ENCODE measurements around the gene RNU6-9.

GRCh38 chr19:940591-941291 lies 47.5 kb downstream of the RNU6-9 start:
- TF ChIP-seq EZH2 (IDR thresholded peaks at IDR 0.05; ENCODE audit: borderline replicate concordance, low read depth, low read length, severe bottlenecking) = no peak
- TF ChIP-seq CTCF (IDR thresholded peaks at IDR 0.05; ENCODE audit: borderline replicate concordance, extremely low read depth, low read length, poor library complexity, severe bottlenecking) = no peak

Measured in DND-41 (cell line).